Mesodermal cell (in vitro differentiated cells): ENCODE measurements around the gene ANAPC15.

ENCODE experiments used
- H3K27ac ChIP-seq: 2 replicates; pipeline ENCODE4 v1.7.0; 2013; ENCODE audit warnings: mild to moderate bottlenecking, low read depth, low read length, moderate library complexity; ENCODE audit not compliant: severe bottlenecking
- H3K36me3 ChIP-seq: 2 replicates; pipeline ENCODE4 v1.7.1; 2013; ENCODE audit warnings: mild to moderate bottlenecking, low read length, moderate library complexity; ENCODE audit not compliant: control insufficient read depth, insufficient read depth
- H3K4me1 ChIP-seq: one replicate; pipeline ENCODE4 v1.7.1; 2013; ENCODE audit warnings: mild to moderate bottlenecking, low read length; ENCODE audit not compliant: insufficient read depth, control insufficient read depth, poor library complexity, severe bottlenecking
- H3K4me3 ChIP-seq: 2 replicates; pipeline ENCODE4 v1.7.0; 2013; ENCODE audit warnings: low read length, control low read depth, mild to moderate bottlenecking; ENCODE audit not compliant: insufficient read depth, poor library complexity, severe bottlenecking; ENCODE audit errors: extremely low read depth
- H3K9me3 ChIP-seq: 2 replicates; pipeline ENCODE4 v1.7.1; 2013; ENCODE audit warnings: mild to moderate bottlenecking, low read length, moderate library complexity; ENCODE audit not compliant: control insufficient read depth
- WGBS, 2 experiments: methylation state at CpG; one replicate each; pipeline ENCODE4 v1.1.5; 2013; ENCODE audit warnings: missing lambda C conversion rate in 2 of 2; ENCODE audit not compliant: insufficient coverage in 2 of 2; 5-methylcytosine and 5-hydroxymethylcytosine counted together

Gene ANAPC15

DNA sequence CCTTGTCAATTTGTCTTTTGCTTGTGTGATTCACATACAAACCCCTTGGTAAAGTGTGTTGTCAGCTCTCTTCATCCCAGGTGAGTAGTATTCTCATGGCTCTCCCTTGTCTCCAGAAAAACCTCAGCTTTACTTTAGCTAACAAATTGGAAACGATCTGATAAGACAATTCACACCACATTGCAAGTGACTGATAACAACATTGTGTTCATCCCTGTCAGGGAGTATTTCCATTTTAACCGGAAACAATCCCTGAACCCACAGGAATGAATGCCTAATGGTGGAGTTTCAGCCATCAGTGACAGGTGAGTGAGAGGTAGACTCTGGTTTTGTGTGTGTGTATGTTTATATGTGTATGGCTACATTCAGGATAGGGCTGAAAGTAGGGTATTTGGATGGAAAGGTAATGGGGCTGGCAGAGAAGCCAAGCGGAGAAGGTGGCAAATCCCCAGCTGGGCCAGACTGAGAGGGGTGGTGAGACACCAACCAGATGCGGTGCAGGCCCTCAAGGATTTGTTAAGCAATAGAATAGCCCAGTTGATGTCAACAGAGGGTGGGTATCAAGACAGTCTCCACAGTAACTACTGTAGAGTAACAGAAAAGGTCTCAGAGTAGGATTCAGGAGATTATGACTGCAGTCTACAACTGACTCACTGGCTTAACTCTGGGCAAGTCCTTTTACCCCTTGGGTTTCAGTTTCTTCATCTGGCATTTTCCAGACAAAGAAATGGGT lies 24.3 kb downstream of the ANAPC15 start:
- Histone ChIP-seq H3K9me3 (no peaks in the 10 kb centered on the region), H3K4me1 (peaks cover 11% of the 10 kb centered on the region), H3K4me3 (no peak overlapping the region), H3K36me3 (peaks cover 27% of the 10 kb centered on the region), H3K27ac (no peak overlapping the region)
- WGBS, 2 experiments, result 93 to 100% methylated on average over 2 to 4 of the region's 4 CpGs

- Histone ChIP-seq H3K4me3 (no peak overlapping the region), H3K36me3 (peaks cover 25% of the 10 kb centered on the region), H3K4me1 (peaks cover 11% of the 10 kb centered on the region), H3K9me3 (no peaks in the 10 kb centered on the region), H3K27ac (no peak overlapping the region)
- WGBS, 2 experiments, result 93% methylated on average over 2 of the region's 3 CpGs; no CpG with 5 or more reads in 1 of the 2 experiments
These were observed 26.7 kb downstream of the ANAPC15 start for GRCh38 chr11:72085621-72086351.

- peaks cover 17% of the 10 kb centered on the region for H3K36me3 ChIP-seq
- no peak overlapping the region for H3K27ac ChIP-seq
- H3K9me3 ChIP-seq, result no peaks in the 10 kb centered on the region
- H3K4me1 ChIP-seq, result peaks cover 7% of the 10 kb centered on the region
- no peak overlapping the region for H3K4me3 ChIP-seq
- WGBS, 2 experiments, result no CpG with 5 or more reads among the region's 1 CpG
These were observed 27.5 kb downstream of the ANAPC15 start for GRCh38 chr11:72084965-72085364.

- Histone ChIP-seq H3K4me1 (no peaks in the 10 kb centered on the region), H3K27ac (no peak overlapping the region)
- WGBS, 2 experiments, result 87 to 100% methylated on average over 1 to 3 of the region's 4 CpGs
These were observed 28.4 kb downstream of the ANAPC15 start for GRCh38 chr11:72084076-72084475.

GRCh38 chr11:72083414-72083813 lies 29.1 kb downstream of the ANAPC15 start:
- H3K9me3 ChIP-seq, result no peaks in the 10 kb centered on the region
- H3K36me3 ChIP-seq, result peaks cover 4% of the 10 kb centered on the region
- no peak overlapping the region for H3K27ac ChIP-seq
- no peak overlapping the region for H3K4me3 ChIP-seq
- peaks cover 3% of the 10 kb centered on the region for H3K4me1 ChIP-seq
- WGBS, 2 experiments, result no CpG with 5 or more reads among the region's 2 CpGs

More at GRCh38 chr11:72084076-72084475, 28.4 kb downstream of the ANAPC15 start:
- Histone ChIP-seq H3K36me3 (peaks cover 9% of the 10 kb centered on the region), H3K4me3 (no peak overlapping the region), H3K9me3 (no peaks in the 10 kb centered on the region)

- Histone ChIP-seq H3K27ac (no peak overlapping the region), H3K9me3 (no peaks in the 10 kb centered on the region), H3K36me3 (no peaks in the 10 kb centered on the region), H3K4me1 (peaks cover 9% of the 10 kb centered on the region), H3K4me3 (no peak overlapping the region)
- 90 to 91% methylated on average over 1 to 2 of the region's 3 CpGs for WGBS, 2 experiments
These were observed 30.6 kb downstream of the ANAPC15 start for GRCh38 chr11:72081821-72082453.

DNA sequence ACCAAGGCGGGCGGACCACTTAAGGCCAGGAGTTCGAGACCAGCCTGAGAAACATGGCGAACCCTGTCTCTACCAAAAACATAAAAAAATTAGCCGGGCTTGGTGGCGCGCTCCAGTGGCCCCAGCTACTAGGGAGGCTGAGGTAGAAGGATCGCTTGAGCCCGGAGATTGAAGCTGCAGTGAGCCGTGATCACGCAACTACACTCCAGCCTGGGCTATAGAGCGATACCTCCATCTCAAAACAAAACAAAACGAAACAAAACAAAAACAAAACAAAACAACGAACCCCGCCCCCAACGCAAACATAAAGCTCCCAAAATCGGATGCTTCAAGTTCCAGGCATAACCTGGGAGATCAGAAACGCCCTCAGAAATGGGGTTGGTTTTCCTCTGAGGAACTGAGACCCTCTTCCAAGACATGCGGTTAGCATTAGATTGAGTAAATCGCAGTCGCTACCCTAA lies 31.3 kb downstream of the ANAPC15 start:
- Histone ChIP-seq H3K4me3 (peak overlapping the region; percentile 79), H3K36me3 (no peaks in the 10 kb centered on the region), H3K9me3 (no peaks in the 10 kb centered on the region), H3K4me1 (peaks cover 9% of the 10 kb centered on the region), H3K27ac (peak overlapping the region; percentile 94)
- WGBS, 2 experiments, result 86 to 96% methylated on average over 13 of the region's 21 CpGs

- H3K9me3 ChIP-seq, result no peaks in the 10 kb centered on the region
- H3K36me3 ChIP-seq, result no peaks in the 10 kb centered on the region
- peaks cover 10% of the 10 kb centered on the region for H3K4me1 ChIP-seq
- peak within 1 kb of the TSS; percentile 79 for H3K4me3 ChIP-seq
- WGBS, 2 experiments, result 3% methylated on average over 42 to 43 of the region's 60 CpGs
- H3K27ac ChIP-seq, result peak within 1 kb of the TSS; percentile 94
These were observed 31.9 kb downstream of the ANAPC15 start, which contains the start of the genes LRRC51 and NUMA1 for GRCh38 chr11:72080326-72081183. TSS of gene LRRC51 (plus strand) at chr11:72080850. CDS start at chr11:72089084, 8,234 bp downstream. TSS of gene NUMA1 (minus strand) at chr11:72080542. CDS start at chr11:72035943, 44,599 bp downstream.

DNA sequence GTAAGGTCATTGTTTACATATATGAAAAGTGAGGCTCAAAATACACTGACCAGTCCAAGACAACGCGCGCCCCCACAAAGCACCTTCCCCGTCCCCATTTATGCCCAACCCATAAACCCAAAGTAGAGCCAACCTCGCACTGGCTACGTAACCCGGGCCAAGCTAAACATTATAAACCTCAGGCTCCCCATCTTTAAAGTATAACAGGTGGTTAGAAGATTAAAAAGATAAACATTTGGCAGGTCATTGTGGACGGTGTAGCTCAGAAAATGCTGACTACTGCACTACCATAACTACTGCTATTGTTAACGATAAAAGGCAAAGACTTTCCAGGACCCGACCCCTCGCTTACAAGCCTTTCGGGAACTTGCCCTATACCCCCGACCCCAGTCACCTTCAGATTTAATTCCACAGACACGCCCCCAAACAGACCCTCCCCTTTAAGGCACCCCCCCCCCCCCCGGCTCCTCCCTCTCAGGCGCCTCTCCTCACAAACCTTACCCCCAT lies 32.6 kb downstream of the ANAPC15 start:
- peak overlapping the region; percentile 79 for H3K4me3 ChIP-seq
- 3 to 26% methylated on average over 8 to 10 of the region's 16 CpGs for WGBS, 2 experiments
- no peaks in the 10 kb centered on the region for H3K36me3 ChIP-seq
- peak overlapping the region; percentile 78 for H3K27ac ChIP-seq
- no peaks in the 10 kb centered on the region for H3K9me3 ChIP-seq
- H3K4me1 ChIP-seq, result peaks cover 14% of the 10 kb centered on the region

DNA sequence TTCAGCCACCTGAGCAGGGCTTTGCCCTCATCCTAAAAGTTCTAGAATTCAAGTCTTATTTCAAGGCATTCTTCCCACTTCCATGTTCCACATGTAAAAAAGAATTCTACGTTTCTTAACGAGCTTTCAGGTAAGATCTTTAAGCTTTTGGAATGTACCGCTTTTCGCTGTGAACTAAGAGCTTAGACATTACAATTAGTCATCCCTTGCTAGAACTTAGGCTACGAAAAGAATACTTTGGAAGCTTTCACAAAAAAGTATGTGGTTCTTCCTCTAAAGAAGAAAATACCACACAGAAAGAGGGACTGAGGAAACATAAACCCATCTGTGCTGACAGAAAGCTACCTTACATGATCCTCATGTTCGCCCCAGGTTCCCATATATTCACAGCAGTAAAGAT lies 34.0 kb downstream of the ANAPC15 start:
- 96 to 98% methylated on average over 5 of the region's 6 CpGs for WGBS, 2 experiments
- peak overlapping the region; percentile 79 for H3K4me3 ChIP-seq
- peaks cover 7% of the 10 kb centered on the region for H3K36me3 ChIP-seq
- no peaks in the 10 kb centered on the region for H3K9me3 ChIP-seq
- peaks cover 18% of the 10 kb centered on the region for H3K4me1 ChIP-seq
- peak overlapping the region; percentile 4 for H3K27ac ChIP-seq
